Liver (tissue), 9 donors: ENCODE data around the gene FZR1. TPM values are rescaled to one million over a fixed set of nuclear protein-coding genes. Genes with fewer than 3 reads are reported as not detected.

ENCODE experiments used
- DNase-seq: peaks from one replicate; pipeline ENCODE4 v3.0.0-alpha.2; 2017; ENCODE audit warnings: low spot score
- H3K27ac ChIP-seq, 2 donors: one replicate each; pipeline ENCODE4 v1.7.0; 2013; ENCODE audit warnings: inconsistent platforms in 2 of 2, low read length in 2 of 2, control low read depth in 1 of 2, low read depth in 1 of 2, mild to moderate bottlenecking in 1 of 2
- H3K27me3 ChIP-seq, 4 donors: one replicate each; pipeline versions ENCODE4 v1.6.1 to v1.7.0; 2013; ENCODE audit warnings: low read length in 3 of 4, inconsistent platforms in 1 of 4, mild to moderate bottlenecking in 1 of 4, moderate library complexity in 1 of 4; ENCODE audit not compliant: control insufficient read depth in 4 of 4, insufficient read depth in 4 of 4
- H3K36me3 ChIP-seq, 4 donors: one replicate each; pipeline versions ENCODE4 v1.6.1 to v1.7.0; 2013; ENCODE audit warnings: low read length in 3 of 4, mild to moderate bottlenecking in 3 of 4, low read depth in 1 of 4, moderate library complexity in 1 of 4; ENCODE audit not compliant: control insufficient read depth in 4 of 4, insufficient read depth in 3 of 4
- H3K4me1 ChIP-seq, 4 donors: one replicate each; pipeline versions ENCODE4 v1.6.1 to v1.7.0; 2013; ENCODE audit warnings: low read length in 3 of 4, mild to moderate bottlenecking in 3 of 4, moderate library complexity in 1 of 4; ENCODE audit not compliant: control insufficient read depth in 4 of 4, insufficient read depth in 4 of 4
- H3K4me3 ChIP-seq, 3 donors: one replicate each; pipeline versions ENCODE4 v1.6.1 to v1.7.0; 2013; ENCODE audit warnings: low read length in 3 of 3, control low read depth in 1 of 3, low read depth in 1 of 3, mild to moderate bottlenecking in 1 of 3
- H3K9ac ChIP-seq, 2 donors: one replicate each; pipeline ENCODE4 v1.7.0; 2013; ENCODE audit warnings: low read length in 2 of 2, mild to moderate bottlenecking in 2 of 2, moderate library complexity in 2 of 2, control low read depth in 1 of 2, low read depth in 1 of 2
- H3K9me3 ChIP-seq, 4 donors: one replicate each; pipeline versions ENCODE4 v1.6.1 to v1.7.0; 2013; ENCODE audit warnings: low read length in 3 of 4; ENCODE audit not compliant: control insufficient read depth in 4 of 4
- CTCF ChIP-seq: fragments of 150-350 bp; IDR thresholded peaks from 2 replicates; pipeline ENCODE4 v1.5.1; 2017; ENCODE audit warnings: improper control_type of control experiment, low read depth, low read length; ENCODE audit not compliant: missing input control
- EGR1 ChIP-seq, 2 donors: IDR thresholded peaks; 2 replicates each; pipeline ENCODE4 v1.6.1; 2016 to 2018; ENCODE audit warnings: antibody characterized with exemption in 2 of 2, low read depth in 2 of 2
- FOXA1 ChIP-seq: IDR thresholded peaks from 2 replicates; pipeline ENCODE4 v1.6.1; 2016; ENCODE audit warnings: antibody characterized with exemption
- GABPA ChIP-seq, 2 donors: IDR thresholded peaks in 1 of 2; conservative IDR thresholded peaks in 1 of 2; 2 replicates each; pipeline ENCODE4 v1.6.1; 2016; ENCODE audit warnings: antibody characterized with exemption in 2 of 2, mild to moderate bottlenecking in 1 of 2, moderate library complexity in 1 of 2
- HNF4A ChIP-seq, 2 donors: conservative IDR thresholded peaks; 2 replicates each; pipeline ENCODE4 v1.6.1; 2016; ENCODE audit warnings: antibody characterized with exemption in 2 of 2, mild to moderate bottlenecking in 2 of 2
- HNF4G ChIP-seq: IDR thresholded peaks from 2 replicates; pipeline ENCODE4 v1.6.1; 2016; ENCODE audit warnings: antibody characterized with exemption
- NR2F2 ChIP-seq: IDR thresholded peaks from 2 replicates; pipeline ENCODE4 v1.6.1; 2016; ENCODE audit warnings: antibody characterized with exemption
- SP1 ChIP-seq: IDR thresholded peaks from 2 replicates; pipeline ENCODE4 v1.6.1; 2018; ENCODE audit warnings: antibody characterized with exemption, mild to moderate bottlenecking
- TAF1 ChIP-seq: conservative IDR thresholded peaks from 2 replicates; pipeline ENCODE4 v1.6.1; 2016; ENCODE audit warnings: antibody characterized with exemption, mild to moderate bottlenecking
- YY1 ChIP-seq: IDR thresholded peaks from 2 replicates; pipeline ENCODE4 v1.6.1; 2016; ENCODE audit warnings: antibody characterized with exemption, mild to moderate bottlenecking
- ZBTB33 ChIP-seq: IDR thresholded peaks from 2 replicates; pipeline ENCODE4 v1.6.1; 2016; ENCODE audit warnings: antibody characterized with exemption
- WGBS: extraction: QIAGEN DNeasy Blood & Tissue Kit; methylation state at CpG from one replicate; pipeline ENCODE4 v1.1.7; 2013; 5-methylcytosine and 5-hydroxymethylcytosine counted together
- polyA plus RNA-seq, 2 donors: library from polyadenylated mRNA; stranded (reverse) in 1 of 2; unstranded in 1 of 2; fragments of 200-250 nt in 1 of 2; fragments of >200 nt in 1 of 2; fragmentation: Nextera tagmentation in 1 of 2; extraction: Ambion mirVana in 1 of 2; gene quantifications; one replicate each; pipeline versions ENCODE4 v1.2.1 to v1.2.3, GENCODE V29; 2013 to 2015
- total RNA-seq, 2 donors: library from RNA; depleted of rRNA; stranded (reverse); fragments of >200 nt; gene quantifications; one replicate each; pipeline ENCODE4 v1.2.3, GENCODE V29; 2014
- TF ChIP-seq, protein P1 (sequence below): IDR thresholded peaks from 2 replicates; pipeline ENCODE4 v1.6.1; 2016; ENCODE audit warnings: antibody characterized with exemption
- TF ChIP-seq, protein P2 (sequence below): IDR thresholded peaks from 2 replicates; pipeline ENCODE4 v1.6.1; 2016; ENCODE audit warnings: antibody characterized with exemption
- donor health status: healthy.
- donor health status: healthy.
- donor health status: healthy.
- donor health status: healthy.
- donor health status: healthy.

Gene FZR1
- total and polyA plus RNA-seq, 4 donors: 17.0 to 27.3 (median 20.3) TPM

- TF ChIP-seq ZBTB33: no peak
- no peak for TF ChIP-seq NR2F2
- TF ChIP-seq, protein P1, sequence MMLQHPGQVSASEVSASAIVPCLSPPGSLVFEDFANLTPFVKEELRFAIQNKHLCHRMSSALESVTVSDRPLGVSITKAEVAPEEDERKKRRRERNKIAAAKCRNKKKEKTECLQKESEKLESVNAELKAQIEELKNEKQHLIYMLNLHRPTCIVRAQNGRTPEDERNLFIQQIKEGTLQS: no peak
- TF ChIP-seq, protein P2, sequence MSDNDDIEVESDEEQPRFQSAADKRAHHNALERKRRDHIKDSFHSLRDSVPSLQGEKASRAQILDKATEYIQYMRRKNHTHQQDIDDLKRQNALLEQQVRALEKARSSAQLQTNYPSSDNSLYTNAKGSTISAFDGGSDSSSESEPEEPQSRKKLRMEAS: no peak
- no peak for TF ChIP-seq HNF4G
- TF ChIP-seq FOXA1: no peak
- TF ChIP-seq YY1: no peak
Observed at GRCh38 chr19:3492131-3492839, 13.8 kb upstream of the FZR1 start (continued).

DNA sequence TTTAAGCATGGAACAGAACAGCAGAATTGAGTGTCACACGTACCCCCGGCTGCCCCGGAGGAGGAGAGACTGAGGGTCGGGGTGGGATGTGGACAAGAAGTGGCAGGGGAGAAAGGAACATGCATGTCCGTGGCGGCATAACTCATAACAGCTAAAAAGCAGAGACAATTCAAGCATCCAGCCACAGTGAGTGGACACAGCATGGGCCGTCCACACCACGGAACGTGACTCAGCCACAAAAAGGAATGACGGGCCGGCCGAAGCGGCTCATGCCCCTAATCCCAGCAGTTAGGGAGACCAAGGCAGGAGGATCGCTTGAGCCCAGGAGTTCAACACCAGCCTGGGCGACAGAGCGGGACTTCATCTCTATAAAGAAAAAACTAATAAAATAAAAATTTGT, 13.2 kb upstream of the FZR1 start:
- 95% methylated on average over 16 of the region's 16 CpGs for WGBS
- TF ChIP-seq SP1 (no peak), CTCF (no peak), HNF4A (conservative IDR thresholded peaks at IDR 0.05) (no peak)
- TF ChIP-seq, protein P1: no peak
- H3K36me3 ChIP-seq: peaks cover 0 to 32% (median 12%) of the 10 kb centered on the region in 4 donors
- no peaks in the 10 kb centered on the region for H3K9me3 ChIP-seq
- H3K9ac ChIP-seq: no peak overlapping the region
- no peak overlapping the region for H3K4me3 ChIP-seq
- H3K27ac ChIP-seq: no peak overlapping the region
- DNase-seq: no peak
- H3K4me1 ChIP-seq: no peaks in the 10 kb centered on the region
- no peaks in the 10 kb centered on the region for H3K27me3 ChIP-seq

- H3K27me3 ChIP-seq: no peaks in the 10 kb centered on the region
- no peak overlapping the region for H3K27ac ChIP-seq
- no peaks in the 10 kb centered on the region for H3K4me1 ChIP-seq
- TF ChIP-seq, protein P2: no peak
- no peak for TF ChIP-seq CTCF
- TF ChIP-seq FOXA1: no peak
- TF ChIP-seq, protein P1: no peak
- TF ChIP-seq TAF1: no peak
- TF ChIP-seq GABPA (IDR thresholded peaks at IDR 0.05 in 1 of 2, conservative IDR thresholded peaks at IDR 0.05 in 1 of 2): no peak
- TF ChIP-seq EGR1 (IDR thresholded peaks at IDR 0.05; ENCODE audit: low read depth in 2 of 2): no peak
- TF ChIP-seq NR2F2: no peak
- no peaks in the 10 kb centered on the region for H3K9me3 ChIP-seq
- no peak for DNase-seq
- no peak overlapping the region for H3K4me3 ChIP-seq
- WGBS: 97% methylated on average over 14 of the region's 14 CpGs
- no peak overlapping the region for H3K9ac ChIP-seq
- peaks cover 0 to 32% (median 12%) of the 10 kb centered on the region in 4 donors for H3K36me3 ChIP-seq
Observed at GRCh38 chr19:3493651-3494050, 12.5 kb upstream of the FZR1 start.
